Hematopoietic multipotent progenitor cell treated with erythropoietin and hydrocortisone succinate and interleukin-3 and kit ligand, for 15 days (in vitro differentiated cells): ENCODE results near the gene ITPR2.
"Not testable (repeated sequence)": the region's sequence is repeated elsewhere in the genome, so short reads cannot be mapped to it uniquely, and the experiment has no call there.

Source experiments
- DNase-seq: peaks from one replicate; pipeline ENCODE4 v3.0.0-alpha.2; 2015; ENCODE audit warnings: low spot score

Gene ITPR2

GRCh38 chr12:26338586-26339572, 494.1 kb downstream of the ITPR2 start:
- no peak for DNase-seq

DNA sequence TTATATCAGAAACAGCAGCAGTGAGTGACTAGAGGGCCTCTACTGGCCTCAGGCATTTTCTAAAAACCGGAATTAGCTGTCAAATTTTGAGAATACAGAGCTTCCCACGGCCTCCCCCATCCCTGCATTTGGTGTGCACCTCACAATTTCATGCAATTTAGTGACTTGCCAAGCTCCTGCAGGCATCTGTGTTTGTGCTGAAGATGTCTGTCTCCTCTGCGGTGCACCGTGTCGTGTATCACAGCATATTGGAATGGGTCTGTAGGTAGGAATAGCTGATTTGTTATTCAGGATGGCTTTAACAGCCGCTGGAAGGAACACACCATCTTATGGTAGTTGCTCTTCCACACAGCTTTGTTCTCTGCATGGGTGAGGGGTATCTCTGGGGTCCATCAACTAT, 497.3 kb downstream of the ITPR2 start:
- no peak for DNase-seq

- no peak for DNase-seq
These were observed 498.3 kb downstream of the ITPR2 start for GRCh38 chr12:26334621-26335124.

- DNase-seq = no peak
These were observed 501.0 kb downstream of the ITPR2 start for GRCh38 chr12:26331960-26332359.

- DNase-seq = no peak
These were observed 501.9 kb downstream of the ITPR2 start for GRCh38 chr12:26331136-26331535.

- DNase-seq = no peak
These were observed 504.9 kb downstream of the ITPR2 start for GRCh38 chr12:26327975-26328644.

GRCh38 chr12:26323673-26324072, 509.3 kb downstream of the ITPR2 start:
- DNase-seq = no peak

GRCh38 chr12:26319511-26319910, 513.5 kb downstream of the ITPR2 start:
- DNase-seq = no peak

DNA sequence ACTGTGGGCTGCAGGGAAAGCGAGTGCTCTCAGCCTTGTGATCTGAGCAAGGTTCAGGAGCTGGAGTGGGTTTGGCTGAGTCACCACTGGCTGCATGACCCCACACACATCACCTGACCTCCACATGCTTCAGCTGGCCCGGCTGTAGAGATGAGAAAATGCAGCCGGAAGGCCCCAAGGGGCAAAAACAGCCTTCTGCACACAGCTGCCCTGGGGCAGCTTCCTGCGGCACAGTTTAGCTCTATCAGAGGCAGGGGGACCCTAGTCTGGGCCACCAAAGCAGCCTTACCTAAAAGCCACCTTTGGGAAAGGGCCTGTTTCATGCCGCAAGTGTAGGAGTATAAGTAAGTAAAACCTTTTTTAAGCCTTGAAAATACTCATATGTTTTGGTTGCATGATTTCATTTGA, 514.3 kb downstream of the ITPR2 start:
- no peak for DNase-seq

DNA sequence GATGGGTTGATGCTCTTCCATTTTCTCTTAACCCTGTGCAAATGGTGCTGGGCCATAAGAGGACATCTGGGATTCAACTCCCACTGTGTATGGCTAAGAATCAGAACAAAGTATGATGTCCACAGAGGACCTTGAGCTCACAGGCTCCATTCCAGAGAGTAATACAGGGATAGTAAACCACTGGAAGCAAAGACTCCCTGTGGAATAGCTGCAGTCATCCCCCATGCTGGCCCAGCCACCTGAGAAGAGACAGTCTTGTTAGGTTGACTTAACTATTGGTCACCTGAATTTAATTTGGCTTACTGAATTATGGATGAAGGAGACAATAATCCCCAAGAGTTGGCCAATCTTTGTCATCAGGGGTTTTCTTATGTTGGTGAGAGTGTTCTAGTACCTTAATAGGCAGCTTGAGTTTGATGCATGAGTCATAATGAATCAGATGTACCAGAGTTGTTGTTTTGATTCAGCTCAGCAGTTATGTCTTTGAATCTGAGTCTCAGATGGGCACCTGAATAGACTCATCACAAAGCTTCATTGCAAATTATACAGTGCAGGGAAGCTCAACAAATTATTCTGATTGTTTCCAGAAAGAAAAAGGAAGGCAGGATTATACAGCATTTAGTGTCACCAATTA, 514.9 kb downstream of the ITPR2 start:
- no peak for DNase-seq

DNA sequence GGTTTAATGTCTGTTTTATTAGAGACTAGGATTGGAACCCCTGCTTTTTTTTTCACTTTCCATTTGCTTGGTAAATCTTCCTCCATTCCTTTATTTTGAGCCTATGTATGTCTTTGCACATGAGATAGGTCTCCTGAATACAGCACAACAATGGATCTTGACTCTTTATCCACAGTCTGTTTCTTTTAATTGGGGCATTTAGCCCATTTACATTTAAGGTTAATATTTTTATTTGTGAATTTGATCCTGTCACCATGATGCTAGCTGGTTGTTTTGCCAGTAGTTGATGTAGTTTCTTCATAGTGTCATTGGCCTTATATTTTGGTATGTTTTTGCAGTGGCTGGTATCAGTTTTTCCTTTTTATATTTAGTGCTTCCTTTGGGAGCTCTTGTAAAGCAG, 518.9 kb downstream of the ITPR2 start:
- not testable (repeated sequence) for DNase-seq

DNA sequence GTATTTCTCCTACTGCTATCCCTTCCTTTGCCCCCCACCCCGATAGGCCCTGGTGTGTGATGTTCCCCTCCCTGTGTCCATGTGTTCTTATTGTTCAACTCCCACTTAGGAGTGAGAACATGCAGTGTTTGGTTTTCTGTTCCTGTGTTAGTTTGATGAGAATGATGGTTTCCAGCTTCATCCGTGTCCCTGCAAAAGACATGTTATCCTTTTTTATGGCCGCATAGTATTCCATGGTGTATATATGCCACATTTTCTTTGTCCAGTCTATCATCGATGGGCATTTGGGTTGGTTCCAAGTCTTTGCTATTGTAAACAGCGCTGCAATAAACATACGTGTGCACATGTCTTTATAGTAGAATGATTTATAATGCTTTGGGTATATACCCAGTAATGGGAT, 522.5 kb downstream of the ITPR2 start:
- DNase-seq = not testable (repeated sequence)

DNA sequence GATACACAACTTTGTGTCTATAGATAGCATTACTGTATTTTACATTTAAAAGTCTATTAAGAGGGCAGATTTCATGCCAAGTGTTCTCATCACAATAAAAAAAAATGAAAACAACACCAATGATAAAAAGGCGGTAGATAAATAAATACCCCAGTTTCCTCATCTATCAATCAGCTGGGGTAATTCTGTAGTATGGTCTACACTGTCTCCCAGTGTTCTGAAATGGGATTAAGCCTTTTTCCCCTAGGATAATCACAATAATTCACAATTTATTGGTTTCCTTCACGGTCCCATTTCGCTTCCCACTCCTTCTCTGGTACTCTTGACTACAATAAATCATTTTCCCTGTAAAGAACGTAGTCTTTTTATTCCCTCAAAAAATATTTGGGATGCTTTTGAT, 523.4 kb downstream of the ITPR2 start:
- no peak for DNase-seq

DNA sequence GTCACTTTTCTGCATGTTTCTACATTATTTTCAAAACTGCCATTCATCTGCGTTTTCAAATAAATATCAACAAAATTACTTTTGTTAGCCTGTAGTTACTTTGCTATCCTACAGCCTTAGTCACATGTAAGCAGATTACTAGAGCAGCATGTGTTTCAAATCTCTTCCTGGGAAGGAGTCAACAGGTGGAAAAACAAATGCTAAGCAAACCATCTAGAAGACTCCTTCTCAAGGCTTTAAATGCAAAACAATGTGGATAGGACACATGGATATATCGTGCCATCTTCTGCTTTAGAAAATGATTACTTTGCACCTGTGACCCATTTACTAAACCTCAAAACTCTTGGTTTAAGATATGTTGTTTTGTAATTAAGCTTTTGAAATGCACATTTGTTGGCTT, 528.7 kb downstream of the ITPR2 start:
- DNase-seq = no peak

- no peak for DNase-seq
These were observed 529.6 kb downstream of the ITPR2 start for GRCh38 chr12:26303418-26303817.

- no peak for DNase-seq
These were observed 530.2 kb downstream of the ITPR2 start for GRCh38 chr12:26302776-26303175.

- DNase-seq = no peak
These were observed 533.2 kb downstream of the ITPR2 start for GRCh38 chr12:26299751-26300150.

DNA sequence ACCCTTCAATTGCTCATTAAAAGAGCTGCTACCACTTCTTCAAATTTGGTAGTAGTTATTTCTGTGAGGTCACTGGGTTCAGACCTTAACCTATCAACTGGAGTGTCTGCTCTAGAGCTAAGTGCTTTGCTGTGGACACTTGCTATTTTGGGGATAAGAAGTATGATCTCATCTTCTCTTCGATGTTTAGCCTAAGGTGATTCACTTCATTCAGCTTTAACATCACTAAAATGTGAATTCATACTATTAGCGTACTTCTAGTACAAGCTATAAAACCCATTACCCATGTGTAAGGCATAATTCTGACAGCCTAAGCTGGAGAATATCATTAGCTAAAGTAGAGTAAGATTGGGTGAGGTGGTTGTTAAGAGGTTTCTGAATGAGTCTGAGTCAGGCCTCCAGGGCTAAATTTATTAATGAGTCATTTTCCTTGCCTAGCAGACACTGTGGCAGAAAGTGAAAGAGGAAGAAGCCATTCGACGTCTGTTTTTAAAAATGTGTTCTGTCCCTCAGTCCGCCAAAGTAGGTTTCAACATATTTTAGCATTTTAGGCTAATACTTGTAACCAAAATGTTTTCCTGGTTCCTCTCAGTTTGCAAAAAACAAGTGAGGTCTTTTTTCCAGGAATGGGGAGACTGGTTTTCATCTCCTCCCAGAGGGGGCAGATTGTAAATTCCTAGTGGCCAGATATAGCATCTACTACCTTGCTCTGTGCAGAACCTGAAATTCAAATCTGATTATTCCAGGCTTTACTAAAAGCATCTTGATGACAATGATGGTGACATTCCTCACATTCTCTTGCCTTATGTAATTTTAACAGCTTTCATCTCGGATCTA, 534.0 kb downstream of the ITPR2 start:
- no peak for DNase-seq

DNA sequence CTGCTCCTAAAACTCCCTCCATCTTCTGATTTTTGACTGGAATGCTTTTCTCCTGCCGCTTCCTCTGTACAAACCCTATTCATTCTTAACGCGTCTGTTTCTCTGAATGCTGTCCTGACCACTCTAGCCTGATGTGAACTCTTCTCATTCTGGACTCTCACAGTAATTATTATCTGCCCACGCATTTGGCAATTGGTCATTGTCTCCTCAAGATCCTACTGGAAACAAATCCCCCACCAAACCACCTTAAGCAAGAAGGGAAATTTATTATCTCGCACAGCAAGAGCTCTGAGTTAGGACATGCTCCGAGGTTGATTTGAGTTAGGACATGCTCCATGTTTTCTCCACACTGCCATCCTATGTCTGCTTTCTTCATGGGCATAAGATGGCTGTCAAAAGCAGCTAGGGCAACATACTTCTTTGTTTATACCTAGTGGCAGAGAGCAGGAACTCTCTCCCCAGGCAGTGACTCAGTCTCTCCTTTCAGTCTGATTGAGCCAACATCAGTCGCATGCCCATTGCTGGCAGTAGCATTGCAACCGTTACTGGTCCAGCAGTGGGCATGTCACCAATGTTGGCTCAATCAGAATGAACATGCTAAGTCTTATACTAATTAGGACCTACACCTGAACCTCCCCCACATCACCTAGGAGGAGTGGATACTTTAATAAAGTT, 535.5 kb downstream of the ITPR2 start:
- DNase-seq = no peak

GRCh38 chr12:26295001-26295400, 538.0 kb downstream of the ITPR2 start:
- no peak for DNase-seq

DNA sequence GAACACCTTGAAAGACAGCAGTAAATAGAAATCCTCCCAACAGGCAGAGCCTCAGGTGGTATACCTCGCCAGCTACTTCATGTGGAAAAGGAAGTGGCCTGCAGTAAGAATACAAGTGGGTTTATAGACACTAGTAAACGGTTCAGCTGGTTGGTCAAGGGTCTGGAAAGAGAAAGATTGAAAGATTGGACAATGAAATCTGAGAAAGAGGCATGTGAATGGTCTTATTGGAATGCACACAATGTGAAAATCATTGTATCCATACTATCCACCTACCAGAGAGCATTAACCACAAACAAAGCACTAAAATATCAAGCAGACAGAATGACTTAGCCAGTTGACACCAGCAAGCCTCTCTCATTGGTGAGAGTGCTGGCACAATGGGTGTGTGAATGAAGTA, 539.4 kb downstream of the ITPR2 start:
- DNase-seq = no peak
